Measurements from ENCODE around the gene RFNG.

DNA sequence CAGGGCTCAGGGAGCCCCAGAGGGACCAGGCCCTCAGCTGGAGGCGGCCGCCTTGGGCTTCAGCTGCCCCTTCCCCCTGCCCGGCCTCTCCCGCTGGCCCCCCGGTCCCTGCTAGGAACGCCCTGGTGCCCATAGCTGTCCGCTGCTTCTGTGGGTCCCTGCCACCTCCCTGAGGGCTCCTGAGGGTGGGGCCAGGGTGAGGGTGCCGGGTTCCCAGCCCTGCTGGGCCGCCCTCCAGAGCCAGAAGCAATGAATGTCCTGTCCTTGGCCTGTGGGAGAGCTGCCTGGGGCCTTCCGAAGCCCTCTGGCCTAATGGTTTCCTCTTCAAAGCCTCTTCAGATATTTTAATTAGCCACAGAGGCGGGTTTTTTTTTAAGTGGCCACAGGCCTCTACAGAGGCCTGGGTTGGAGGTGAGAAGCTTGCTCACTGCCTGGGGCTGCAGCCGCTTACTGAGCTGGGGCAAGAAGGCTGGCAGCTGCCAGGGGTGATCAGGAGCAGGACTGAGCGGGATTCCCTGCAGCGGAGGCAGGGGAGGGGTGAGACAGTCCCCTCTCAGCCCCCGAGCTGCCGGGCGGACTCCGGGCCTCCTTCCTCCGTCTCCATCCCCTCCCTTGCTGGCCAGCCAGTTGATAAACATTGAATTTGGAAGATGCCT is 38.8 kb downstream of the RFNG start:
- TF ChIP-seq ZNF274 (IDR thresholded peaks at IDR 0.05; ENCODE audit: low read depth, low read length) (no peak), SUZ12 (IDR thresholded peaks at IDR 0.05; ENCODE audit: extremely low read depth, insufficient read depth, insufficient read length) (no peak)
